Skin of body (tissue), 2 donors: ENCODE measurements around the gene KERA. TPM values are rescaled to one million over a fixed set of nuclear protein-coding genes. Genes with fewer than 3 reads are reported as not detected.
A peak's percentile ranks its signal among the peaks of the same experiment; 100 is the strongest.
"Not testable (repeated sequence)": the region's sequence is repeated elsewhere in the genome, so short reads cannot be mapped to it uniquely, and the experiment has no call there.

Experiments used
- DNase-seq: peaks from one replicate; lab custom pipeline; 2025; lab: John Stamatoyannopoulos, UW
- total RNA-seq: library from RNA; depleted of rRNA; stranded (reverse); fragments of >200 nt; gene quantifications from one replicate; pipeline ENCODE4 v1.2.3, GENCODE V29; 2014

The KERA gene, protein sequence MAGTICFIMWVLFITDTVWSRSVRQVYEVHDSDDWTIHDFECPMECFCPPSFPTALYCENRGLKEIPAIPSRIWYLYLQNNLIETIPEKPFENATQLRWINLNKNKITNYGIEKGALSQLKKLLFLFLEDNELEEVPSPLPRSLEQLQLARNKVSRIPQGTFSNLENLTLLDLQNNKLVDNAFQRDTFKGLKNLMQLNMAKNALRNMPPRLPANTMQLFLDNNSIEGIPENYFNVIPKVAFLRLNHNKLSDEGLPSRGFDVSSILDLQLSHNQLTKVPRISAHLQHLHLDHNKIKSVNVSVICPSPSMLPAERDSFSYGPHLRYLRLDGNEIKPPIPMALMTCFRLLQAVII
- 4.8 TPM for total RNA-seq

DNA sequence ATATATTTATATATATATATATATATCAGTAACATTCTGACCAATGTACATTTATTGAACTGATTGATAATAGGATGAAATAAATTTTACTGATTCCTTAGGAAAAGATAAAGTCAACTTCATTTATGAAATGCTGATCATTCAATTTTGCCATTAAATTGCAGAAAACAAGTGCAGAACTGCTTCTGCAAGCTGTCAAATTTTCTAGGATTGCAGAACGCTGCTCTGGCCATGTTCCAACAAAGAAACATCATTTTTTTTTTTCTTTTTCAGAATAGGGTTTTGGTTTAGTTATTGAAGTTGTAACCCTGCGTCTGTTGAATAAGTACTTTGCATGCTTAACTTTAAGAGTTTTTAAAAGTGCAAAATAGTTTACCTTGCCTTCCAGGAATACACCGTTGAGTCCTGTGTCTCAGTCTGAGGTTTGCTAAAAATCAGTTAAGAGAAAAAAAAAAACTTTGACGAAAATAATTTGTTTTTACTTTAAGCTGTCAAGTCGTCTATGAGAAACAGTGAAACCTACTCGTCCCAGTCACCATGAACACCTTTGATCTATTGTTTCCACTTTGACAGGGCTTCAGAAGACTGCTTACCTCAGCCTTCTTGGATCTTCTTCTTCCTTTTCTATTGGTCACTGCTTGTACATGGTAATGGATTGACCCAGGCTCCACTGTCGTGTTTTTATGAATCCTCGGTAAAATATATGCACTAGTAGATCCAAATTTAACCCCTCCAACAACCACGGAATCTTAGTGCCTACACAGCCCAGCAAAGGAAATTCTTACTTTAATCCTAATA lies at the start of gene KERA:
KERA (minus strand) TSS at position 657 of the 798 bp plus-strand sequence. CDS start 1,743 bp downstream, outside the sequence.
- peak; percentile 14 for DNase-seq

- DNase-seq, result no peak
Observed at GRCh38 chr12:91106283-91106682, 48.5 kb upstream of the KERA start.

GRCh38 chr12:91105807-91106206 lies 48.0 kb upstream of the KERA start:
- DNase-seq, result peak; percentile 48

GRCh38 chr12:91104812-91105466 lies 47.1 kb upstream of the KERA start:
- DNase-seq, result no peak

DNA sequence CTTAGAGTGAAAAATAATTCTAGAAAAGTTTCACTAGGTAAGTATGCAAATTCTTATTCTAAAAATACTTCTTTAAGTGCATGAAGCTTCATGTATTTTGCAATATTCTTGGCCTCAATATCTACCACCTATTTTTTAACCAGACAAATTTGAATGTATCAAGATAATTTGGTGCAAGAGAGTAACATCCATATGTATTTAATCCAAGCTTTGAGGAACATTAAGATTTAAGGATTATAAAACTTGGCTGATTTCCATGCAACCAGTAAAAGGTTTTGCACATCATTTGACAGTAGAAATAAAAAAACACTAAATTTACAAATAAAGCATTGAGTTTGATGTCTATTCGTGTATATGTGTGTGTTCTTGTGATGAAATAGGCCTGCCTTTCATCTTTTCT lies 45.8 kb upstream of the KERA start:
- no peak for DNase-seq

DNA sequence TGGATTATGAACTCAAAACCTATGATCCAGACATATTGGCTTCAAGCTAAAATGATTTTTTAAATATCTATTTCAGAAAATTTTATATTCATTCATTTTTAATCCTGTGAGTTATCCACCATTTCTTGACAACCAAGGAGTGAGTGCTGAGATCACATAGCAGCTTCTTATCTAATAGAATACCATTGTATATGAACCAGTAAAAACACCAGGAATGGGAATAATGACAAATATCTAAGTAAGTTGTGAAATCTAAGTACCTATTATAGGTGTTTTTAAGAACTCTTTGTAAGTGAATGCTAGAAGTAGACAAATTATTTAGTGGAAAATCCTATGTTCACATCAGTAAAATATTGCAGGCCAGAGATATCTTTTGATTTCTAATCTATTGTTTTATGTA lies 45.3 kb upstream of the KERA start:
- DNase-seq, result no peak

DNA sequence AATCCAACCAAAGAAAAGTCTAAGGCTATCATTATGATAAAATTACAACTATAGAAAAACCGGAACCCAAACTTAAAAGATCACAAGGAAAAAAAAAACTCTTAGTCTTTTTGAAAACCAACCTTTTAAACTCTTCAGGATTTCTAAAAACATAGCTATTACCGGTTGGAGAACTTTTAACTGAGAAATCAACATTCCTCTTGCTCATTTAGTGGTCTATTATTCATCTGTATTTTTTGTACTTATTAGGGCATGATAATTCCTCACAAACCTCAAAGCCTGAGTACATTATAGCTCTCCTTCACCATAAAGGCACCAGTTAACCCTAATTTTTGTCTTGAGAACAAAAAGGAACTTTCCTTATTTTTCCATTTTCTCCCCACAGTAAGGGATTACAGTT lies 43.1 kb upstream of the KERA start:
- DNase-seq, result no peak

- DNase-seq, result no peak
Observed at GRCh38 chr12:91099836-91100235, 42.0 kb upstream of the KERA start.

DNA sequence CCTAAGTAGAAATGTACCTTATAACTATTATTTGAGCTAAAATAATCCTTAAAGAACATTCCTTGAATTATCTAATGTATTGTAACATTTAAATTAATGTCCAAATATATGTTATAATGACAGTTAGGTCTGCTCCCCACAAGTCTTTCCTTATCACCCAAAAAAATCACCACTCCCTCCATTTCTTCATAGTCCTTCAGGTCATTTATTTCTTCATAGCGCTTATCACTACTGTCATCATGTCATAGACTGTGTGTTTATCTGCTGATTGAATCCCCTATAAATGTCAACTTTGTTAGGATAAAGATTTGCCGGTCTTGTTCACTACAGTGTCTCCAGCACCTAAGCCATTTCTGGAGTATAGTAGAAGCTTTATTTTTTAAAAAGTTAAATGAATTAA lies 41.5 kb upstream of the KERA start:
- no peak for DNase-seq

DNA sequence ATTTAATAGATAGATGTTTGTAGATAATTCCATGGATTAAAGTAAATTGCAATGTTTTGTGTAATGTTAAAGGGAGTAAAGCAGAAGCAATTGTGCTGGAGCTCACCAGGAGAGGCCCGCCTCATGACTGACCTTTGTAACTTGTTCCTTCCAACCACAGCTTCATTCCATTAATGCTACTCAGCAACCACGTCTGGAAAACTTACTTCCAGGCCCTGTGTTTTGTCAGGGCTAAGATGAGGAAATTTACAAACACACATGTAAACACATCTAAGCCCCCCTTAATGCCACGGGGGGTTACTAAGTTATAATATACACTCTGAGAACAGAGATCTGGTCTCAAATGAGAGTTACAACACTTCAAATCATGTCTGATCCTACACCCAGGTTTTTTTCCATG lies 41.1 kb upstream of the KERA start:
- peak; percentile 15 for DNase-seq

DNA sequence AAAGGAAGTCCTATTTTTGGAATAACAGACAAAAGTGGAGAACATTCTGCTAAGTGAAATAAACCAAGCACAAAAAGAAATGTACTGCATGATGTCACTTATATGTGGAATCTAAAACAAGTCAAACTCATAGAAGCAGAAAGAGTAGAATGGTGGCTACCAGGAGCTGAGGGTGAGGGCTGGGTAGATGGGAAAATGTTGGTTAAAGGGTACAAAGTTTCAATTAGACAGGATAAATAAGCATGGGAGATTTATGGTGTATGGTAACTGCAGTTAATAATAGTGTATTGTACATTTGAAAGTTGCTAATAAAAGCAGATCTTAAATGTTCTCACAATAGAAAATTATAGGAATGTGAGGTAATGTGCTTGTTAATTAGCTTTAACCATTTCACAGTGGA lies 40.6 kb upstream of the KERA start:
- no peak for DNase-seq

DNA sequence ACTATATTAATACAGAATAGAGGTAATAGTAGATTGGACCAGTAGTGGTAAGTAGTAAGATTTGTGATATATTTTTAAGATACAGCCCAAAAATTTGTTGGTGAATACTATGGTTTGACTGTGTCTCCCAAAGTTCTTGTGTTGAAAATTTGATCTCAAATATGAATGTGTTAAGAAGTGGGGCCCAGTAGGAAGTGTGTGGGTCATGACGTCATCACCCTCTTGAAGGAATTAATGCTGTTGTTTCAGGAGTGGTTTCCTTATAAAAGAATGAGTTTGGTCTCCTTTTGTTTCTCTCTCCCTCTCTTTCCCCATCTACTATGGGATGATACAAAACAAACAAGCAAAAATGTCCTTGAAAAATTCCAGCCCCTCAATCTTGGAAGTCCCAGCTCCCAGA lies 37.1 kb upstream of the KERA start:
- DNase-seq, result no peak

DNA sequence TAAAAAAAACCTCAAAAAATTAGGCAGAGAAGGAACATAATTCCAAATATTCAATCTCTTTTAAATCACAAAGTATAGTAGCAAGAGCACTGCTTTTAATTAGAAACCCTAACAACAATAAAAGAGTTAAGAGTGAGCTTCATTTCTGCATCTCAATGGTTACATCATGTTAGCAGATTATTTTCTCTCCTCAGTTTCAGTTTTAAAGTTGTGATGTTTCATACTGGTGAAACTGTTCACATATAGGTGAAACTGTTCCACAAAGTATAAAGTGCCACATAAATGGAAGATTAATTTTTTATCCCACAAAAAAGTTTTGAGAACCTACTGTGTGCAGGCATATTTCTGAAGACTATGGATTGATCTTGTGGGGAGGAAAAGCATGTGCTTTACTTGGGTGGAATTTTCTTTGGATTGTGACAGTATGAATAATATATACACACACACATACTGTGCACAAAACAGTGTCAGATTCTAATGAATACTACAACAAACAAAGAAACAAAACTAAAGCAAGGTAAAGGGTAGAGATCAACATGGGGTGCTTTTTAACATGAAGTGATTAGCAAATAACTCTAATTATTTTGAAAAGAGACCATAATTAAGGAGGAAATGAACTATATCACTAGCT lies 36.3 kb upstream of the KERA start:
- DNase-seq, result no peak

- no peak for DNase-seq
Observed at GRCh38 chr12:91093341-91093740, 35.5 kb upstream of the KERA start.

DNA sequence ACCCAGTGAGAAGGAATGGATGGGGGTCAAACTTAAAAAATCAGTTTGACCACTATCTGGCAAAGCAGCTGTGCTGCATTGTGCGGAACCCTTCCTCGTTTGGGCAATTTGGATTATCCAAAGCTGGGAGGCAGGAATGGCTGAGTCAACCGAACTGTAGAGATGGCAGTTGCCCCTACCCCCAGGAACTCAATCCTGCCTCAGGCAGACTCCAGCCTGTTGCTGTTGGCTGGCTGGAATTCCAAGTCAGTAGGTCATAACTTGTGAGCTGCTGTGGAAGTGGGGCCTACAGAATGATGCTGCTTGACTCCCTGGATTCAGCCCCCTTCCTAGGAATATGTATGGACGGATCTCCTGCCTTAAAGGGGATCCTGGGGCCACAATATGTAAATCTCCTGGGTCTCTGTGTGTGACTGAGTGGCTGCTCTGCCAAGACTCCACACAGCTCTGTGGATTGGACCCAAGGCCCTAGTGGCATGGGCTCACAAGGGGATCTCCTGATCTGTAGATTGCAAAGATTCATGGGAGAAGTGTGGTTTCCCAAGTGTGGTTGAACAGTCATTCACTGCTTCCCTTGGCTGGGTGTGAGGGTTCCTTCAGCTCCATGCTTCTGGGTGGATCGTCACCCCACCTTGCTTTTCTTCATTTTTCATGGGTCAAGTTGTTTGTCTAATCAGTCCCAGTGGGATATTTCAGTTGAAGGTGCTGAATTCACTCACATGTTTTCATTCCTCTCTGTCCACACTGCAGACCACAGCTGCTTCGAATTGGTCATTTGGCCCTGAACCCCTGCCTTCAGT lies 34.3 kb upstream of the KERA start:
- DNase-seq, result no peak

GRCh38 chr12:91089953-91090352 lies 32.1 kb upstream of the KERA start:
- not testable (repeated sequence) for DNase-seq

DNA sequence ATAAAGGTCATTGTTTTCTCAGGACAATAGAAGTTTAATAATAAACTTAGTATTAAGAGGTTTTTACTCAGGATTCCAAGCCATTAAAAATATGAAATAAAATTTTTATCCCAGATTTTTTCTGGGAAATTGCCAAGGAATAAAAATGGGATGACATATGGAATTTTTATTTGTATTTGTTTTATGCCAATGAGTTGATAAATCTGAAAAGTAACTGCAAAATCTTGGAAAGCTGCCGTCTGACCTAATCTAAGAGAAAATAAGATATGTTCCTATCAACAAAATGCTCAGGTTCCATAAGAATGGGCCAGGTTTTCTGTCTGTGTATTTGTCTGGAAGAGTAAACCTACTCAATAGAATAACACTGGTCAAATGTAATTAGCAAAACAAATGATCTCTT lies 22.2 kb upstream of the KERA start:
- DNase-seq, result peak; percentile 54

DNA sequence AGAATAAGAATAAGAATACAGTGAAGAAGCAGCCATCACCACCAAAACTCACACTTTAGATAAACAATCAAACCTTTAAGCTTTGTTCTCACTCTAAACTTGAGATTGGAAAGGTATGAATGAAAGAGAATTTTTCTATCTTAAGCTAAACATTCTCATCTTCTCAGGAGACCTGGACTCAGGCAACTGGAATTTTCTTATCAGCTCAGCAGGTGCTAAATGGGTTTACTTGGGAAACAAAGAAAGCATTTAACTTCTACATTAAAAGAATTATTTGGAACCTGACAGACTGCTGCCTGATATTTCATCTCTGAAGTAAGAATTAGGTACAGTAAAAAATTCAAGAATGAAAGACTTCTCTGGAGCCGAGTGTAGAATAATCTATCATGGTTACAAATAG lies 20.7 kb upstream of the KERA start:
- no peak for DNase-seq

DNA sequence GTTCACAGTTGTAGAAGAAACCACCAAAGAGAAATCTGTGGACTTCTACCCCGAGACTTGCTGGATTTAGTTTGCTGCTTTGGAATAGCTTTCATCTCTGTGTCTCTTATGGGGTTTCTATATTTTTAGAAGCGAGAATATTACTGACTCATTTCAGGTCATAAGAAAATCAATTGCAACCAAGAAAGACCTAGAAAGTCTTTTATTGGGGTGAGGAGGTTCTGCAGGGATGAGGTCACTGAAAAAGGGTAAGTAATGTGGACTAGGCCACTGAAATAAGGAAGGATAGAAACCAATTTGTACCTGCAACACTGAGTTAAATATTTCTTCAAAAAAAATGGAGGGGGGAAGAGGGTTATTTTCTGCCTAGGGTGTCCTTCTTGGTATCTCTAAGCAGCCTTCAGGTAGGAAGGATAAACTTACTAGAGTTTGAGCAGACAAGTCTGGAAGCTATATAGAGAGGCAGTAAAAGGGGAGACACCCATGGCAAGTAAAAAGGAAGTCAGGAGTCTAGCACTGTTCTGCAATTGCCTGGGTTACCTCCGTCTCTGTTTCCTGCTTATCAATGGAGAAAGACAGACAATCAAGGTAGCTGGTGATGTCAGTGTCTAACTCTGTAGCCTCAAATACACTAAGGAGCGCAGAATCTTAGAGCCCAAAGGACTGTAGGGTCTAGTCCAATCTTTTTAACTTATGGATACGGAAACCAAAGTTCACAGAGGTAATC lies 19.6 kb upstream of the KERA start:
- DNase-seq, result no peak

DNA sequence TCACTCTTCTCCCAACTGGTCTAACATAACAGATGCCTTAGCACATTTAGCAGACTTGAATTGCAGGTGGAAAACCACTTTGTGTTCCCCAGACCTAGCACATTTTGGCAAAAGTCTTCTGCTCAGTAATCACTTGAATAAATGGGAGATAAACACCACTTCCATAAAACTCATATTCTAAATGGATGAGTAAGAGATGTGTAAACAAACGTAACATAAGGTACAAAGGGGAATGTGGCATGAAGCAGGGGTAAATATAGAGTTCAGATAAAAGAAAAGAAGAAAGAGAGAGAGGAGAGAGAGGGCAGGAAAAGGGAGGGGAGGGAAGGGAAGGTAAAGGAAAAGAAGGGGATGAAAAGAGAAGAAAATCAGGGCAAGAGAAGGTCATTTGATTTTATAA lies 17.0 kb upstream of the KERA start:
- no peak for DNase-seq
